Activated CD8-positive, alpha-beta memory T cell treated with anti-CD3 and anti-CD28 coated beads, Interleukin-2, amount 50 U/mL, for 24 hours (primary cell): Measurements from ENCODE around the gene DOP1A.

Source experiments
- DNase-seq: peaks from one replicate; pipeline ENCODE4 v3.0.0-alpha.2; 2020; ENCODE audit errors: extremely low read depth

DOP1A gene

GRCh38 chr6:83073615-83074014, 6.1 kb downstream of the DOP1A start:
- DNase-seq = no peak

DNA sequence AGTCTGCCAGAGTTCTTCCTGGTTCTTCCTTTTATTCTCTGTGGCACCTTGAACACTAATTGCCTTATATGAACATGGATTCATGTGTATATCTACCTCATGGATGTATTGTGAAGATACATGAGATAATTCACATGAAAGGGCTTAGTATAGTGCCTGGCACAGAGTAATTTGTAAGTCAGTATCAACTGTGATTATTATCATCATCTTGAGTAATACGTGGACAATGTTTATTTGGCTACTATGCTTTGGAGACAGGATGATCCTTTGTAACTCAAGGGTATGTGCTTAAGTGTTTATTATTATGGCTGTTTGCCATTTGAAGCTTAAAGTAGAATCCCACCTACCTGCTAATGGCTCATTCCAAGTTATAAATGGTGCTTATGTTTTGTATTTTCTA, 16.0 kb downstream of the DOP1A start:
- no peak for DNase-seq

DNA sequence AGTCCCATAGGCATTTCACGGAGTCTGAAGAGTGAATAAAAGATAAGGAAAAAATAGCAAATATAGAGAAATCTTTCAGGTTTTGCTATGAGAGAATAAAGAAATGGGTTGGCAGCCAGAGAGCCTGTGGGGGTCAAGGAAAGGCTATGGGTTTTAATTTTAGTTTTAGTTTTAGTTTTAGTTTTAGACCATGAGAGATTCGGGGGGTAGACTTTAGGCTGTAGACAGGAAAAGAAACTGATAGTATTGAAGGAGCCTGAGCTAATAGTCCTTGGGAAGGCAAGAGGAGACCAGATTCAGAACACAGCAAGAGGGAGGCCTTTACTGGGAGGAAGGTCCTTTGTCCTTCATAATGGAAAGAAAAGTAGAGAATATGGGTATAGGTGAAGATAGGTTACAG, 19.3 kb downstream of the DOP1A start:
- no peak for DNase-seq

DNA sequence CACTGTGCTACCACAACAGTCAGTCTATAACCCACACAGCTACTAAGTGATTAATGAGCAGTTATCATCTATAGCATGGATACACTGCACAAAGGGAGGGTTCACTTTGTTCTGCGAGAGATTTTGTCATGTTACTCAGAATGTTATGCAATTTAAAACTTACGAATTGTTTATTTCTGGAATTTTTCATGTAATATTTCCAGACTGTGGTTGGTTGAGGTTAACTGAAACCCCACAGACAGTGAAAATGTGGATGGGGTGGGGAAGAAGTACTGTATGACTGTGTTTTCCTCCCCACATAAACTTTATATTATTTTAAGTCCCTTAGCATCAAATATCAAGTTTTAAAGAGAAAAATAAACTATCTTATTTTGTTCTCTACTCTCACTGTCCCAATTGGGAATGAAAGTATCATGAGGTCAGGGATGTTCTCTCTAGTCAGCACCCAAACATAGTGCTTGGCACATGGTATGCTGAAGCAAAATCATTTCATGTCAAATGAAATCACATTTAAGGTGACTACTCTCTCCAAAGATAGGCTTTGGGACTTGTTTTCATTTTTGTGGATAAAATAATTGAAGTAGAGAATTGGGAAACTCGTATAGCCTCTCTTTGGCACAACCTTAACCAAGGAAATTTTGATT, 25.4 kb downstream of the DOP1A start:
- DNase-seq = no peak

GRCh38 chr6:83096791-83097190, 29.3 kb downstream of the DOP1A start:
- no peak for DNase-seq

DNA sequence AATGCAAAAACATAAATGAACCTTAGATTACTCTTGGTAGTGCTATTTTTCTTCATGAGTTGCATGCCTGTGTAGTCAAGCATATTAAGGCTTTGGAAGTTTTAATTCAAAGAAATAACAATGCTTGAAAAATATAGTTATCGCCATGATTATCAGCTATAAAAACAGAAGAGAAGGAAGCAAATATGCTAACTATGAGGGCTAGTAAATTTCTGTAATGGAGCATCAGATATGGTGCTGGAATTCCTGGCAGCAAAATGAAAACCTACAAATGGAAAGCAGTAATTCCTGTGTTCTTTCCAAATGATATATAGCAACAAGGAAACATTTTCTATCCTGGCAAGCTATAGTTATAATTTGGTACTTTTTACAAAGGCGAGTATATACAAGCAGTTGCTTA, 29.7 kb downstream of the DOP1A start:
- no peak for DNase-seq

- no peak for DNase-seq
Measured at GRCh38 chr6:83097675-83098074, 30.2 kb downstream of the DOP1A start.

DNA sequence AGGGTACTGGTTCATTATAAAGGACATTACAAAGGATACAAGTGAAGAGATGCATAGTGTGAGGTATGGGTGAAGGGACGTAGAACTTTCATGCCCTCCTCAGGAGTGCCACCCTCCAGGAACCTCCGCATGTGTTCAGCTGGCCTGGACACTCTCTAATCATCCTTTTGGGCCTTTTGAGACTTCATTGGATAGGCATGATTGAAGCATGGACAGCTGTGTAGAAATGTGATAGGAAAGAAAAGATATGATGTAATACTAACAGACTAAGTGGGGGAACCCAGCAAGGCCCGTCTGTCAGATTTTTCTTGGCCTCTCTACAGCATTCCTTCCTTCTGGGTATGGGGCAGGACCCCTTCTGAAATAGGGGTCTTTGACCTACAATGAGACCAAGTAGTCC, 31.1 kb downstream of the DOP1A start:
- no peak for DNase-seq

DNA sequence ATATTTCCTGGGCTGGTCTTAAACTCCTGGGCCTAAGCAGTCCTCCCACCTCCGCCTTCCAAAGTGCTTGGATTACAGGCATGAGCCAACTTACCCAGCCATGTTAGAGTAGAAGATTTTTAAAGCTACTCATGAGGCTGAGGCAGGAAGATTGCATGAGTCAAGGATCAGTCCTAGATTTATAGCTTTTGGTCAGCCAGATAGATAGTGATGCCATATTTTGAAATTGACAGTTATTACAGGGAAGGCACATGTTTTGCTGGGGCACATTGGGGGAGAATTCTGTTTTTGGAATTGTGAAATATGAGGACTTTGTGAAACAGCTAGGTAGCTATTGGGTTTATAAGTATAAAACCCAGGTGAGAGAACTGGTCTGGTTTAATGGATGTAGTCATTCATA, 40.9 kb downstream of the DOP1A start:
- no peak for DNase-seq

DNA sequence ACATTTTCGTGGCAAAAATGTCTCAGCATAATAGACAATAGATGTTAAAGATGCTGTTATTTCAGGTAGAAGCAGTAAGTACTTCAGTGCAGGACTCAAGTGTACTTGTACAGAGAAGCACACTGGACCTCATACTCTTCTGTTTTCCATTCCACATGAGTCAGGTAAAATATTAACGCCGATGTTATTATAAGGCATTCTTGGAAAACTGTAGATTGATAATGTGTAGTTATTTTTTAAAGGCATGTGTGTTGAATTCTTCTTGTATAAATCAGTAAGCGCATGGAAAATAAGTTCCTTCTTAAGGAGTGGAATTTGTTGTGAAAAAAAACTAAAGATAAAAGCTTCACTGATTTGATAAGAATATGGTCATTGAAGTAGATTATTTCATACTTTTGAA, 45.8 kb downstream of the DOP1A start:
- DNase-seq = no peak

DNA sequence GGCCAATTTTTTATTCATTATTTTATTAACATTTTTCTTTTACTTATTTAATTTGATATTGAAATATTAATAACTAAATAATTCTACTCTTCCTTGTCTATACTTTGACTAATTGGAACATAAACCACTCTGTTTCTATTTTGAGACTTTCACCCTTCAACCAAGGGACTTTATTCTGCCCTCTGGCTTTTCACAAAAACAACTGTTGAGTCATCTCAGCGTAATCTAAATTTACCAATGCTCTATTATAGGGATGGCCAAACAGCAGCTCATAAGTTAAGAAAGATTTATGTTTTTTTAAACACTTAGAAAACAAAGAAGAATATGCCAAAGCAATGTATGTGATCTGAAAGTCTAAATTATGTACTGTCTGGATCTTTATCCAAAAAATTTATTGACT, 46.7 kb downstream of the DOP1A start:
- DNase-seq = no peak

DNA sequence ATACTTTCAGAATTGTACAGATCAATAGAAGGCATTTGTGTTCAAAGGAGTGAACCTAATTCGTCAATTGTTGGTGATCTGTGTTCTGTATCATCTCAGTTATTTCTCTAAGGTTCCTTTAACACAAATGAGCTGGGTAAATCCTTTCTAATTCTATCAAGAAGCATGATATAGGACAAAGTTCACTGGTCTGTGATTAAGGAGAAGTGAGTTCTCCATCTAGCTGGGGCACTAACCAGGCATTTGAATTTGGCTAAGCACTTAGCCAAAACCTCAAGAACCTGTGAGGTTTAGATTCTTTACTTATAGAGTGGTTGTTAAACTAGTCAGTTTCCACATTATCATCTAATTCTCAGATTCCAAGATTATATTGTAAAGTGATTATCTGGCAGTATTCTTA, 50.3 kb downstream of the DOP1A start:
- DNase-seq = no peak

DNA sequence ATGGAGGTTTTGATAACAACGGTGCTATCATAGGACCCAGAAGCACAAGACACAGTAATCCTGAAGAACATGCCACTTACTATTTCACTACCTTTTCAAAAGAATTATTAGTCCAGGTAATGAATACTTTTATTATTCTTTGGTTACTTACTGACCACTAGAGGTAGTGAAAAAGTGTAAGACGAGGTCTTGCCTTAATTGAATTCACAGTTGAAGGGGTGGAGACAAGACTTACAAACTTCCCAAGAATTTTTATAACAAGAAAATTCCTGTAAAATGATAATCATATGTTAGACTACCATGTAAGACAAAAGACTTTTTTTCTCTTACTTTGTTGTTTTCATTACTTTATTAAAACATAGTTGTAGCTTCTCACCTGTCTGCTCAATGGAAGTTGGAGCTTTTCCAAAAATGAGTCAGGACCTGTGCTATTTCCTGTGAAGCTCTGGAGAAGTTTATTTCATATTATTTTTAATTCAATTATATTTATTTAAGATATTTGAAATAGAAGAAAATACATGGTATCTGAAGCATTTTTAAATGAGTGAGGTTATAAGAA, 52.4 kb downstream of the DOP1A start:
- DNase-seq = no peak

DNA sequence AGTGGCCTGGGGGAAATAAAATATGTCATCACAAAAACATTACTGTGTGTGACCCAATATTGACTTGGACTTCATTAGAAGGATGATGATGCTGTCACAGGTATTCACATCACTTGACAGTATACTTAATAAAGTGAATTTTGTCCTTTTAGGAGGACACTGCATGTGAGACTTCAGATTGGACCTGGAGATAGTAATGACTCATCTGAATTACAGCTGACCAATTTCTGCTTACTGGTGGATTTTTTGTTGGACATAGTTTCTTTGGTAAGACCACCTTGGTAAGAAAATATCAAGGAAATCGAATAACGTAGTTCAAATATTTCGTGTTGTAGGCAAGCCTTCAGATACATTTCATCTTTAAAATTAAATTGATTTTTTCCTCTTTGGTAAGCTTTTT, 57.1 kb downstream of the DOP1A start:
- no peak for DNase-seq

DNA sequence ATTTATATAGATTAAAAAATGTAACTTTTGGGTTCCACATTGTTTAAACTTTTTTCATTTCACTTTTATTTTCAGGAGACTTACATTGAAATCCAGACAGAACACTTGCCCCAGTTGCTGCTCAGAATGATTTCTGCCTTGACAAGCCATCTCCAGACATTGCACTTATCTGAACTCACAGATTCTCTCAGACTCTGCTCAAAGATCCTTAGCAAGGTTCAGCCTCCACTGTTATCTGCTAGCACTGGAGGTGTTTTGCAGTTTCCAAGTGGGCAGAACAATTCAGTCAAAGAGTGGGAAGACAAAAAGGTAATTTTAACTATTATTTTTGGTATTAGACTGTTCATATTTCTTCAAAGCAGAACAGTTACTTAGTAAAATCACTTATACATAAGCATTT, 58.0 kb downstream of the DOP1A start:
- no peak for DNase-seq

GRCh38 chr6:83126223-83126622, 58.8 kb downstream of the DOP1A start:
- no peak for DNase-seq

GRCh38 chr6:83126807-83127206, 59.3 kb downstream of the DOP1A start:
- no peak for DNase-seq

GRCh38 chr6:83127258-83127657, 59.8 kb downstream of the DOP1A start:
- no peak for DNase-seq

DNA sequence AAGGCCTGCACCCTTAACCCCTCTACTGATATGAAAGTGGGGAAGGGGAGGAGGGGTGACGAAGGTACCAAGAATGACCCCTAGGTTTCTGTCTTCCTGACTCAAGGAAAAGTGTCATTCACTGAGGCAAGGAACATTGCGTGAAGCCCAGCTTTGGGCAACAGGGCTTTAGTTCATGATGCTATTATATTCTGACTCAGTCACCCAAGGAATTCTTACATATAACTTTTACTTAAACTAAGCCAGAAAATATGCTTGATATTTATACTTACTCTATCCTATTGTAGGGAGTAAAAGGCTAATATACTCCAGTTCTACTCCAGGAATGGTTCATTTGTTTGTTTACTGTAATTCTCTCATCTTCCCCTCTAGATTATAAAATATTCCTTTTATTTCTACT, 60.5 kb downstream of the DOP1A start:
- DNase-seq = no peak

DNA sequence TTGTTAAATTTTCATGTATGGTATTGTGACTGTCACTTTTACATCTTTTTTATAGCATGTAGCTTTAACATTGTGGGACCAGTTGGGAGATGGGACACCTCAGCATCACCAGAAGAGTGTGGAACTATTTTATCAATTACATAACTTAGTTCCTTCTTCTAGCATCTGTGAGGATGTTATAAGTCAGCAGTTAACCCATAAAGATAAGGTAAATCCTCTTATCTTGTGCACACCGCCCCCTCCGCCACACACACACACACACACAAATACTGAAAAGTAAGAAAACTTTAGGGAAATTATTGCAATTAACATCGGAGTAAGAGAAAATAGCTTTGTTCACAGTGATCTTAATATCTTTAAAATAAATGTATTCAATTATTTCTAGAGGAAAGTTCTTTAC, 64.7 kb downstream of the DOP1A start:
- DNase-seq = no peak

- DNase-seq = no peak
Measured at GRCh38 chr6:83138118-83138722, 70.7 kb downstream of the DOP1A start.

- no peak for DNase-seq
Measured at GRCh38 chr6:83138758-83139157, 71.3 kb downstream of the DOP1A start.

GRCh38 chr6:83151114-83151513, 83.6 kb downstream of the DOP1A start:
- DNase-seq = no peak

GRCh38 chr6:83152913-83153312, 85.4 kb downstream of the DOP1A start:
- DNase-seq = no peak
